ENCODE data around the gene RAB40A.
"Not testable (repeated sequence)": the region's sequence is repeated elsewhere in the genome, so short reads cannot be mapped to it uniquely, and the experiment has no call there.

The RAB40A gene

DNA sequence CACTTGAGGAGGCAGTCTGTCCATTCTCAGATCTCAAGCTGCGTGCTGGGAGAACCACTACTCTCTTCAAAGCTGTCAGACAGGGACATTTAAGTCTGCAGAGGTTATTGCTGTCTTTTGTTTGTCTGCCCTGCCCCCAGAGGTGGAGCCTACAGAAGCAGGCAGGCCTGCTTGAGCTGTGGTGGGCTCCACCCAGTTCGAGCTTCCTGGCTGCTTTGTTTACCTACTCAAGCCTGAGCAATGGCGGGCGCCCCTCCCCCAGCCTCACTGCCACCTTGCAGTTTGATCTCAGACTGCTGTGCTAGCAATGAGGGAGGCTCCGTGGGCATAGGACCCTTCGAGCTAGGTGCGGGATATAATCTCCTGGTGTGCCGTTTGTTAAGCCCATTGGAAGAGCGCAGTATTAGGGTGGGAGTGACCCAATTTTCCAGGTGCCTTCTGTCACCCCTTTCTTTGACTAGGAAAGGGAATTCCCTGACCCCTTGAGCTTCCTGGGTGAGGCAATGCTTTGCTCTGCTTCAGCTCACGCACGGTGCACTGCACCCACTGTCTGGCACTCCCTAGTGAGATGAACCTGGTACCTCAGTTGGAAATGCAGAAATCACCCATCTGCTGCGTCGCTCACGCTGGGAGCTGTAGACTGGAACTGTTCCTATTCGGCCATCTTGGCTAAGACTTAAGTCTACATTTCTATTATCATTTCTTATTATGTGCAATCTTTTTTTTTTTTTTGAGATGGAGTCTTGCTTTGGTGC is 59.1 kb downstream of the RAB40A start:
- DNase-seq, result not testable (repeated sequence)

DNA sequence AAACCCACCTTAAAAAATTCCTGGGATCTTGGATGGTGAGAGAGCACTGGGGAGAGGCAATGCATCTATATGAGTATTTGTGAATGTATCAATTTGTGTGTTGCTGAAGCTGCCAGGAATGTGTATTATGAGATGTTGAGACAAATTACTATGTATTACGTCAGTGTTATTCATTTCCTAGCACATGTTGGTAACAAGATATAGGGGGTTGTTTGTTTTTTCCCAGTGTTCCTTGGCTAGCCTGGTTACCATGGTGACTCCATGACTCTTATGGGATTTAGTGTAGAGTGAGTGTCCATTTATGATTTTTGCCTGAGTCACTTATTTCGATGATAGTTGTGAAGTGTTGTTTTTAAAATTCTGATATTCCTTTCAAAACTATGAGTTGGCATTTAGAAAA is 65.6 kb downstream of the RAB40A start:
- no peak for DNase-seq

Data from NCI-H1436 treated with DMSO at 0.1 percent for 48 hours (cell line).